PC-3 (cell line): ENCODE results near the gene TAL1.

Experiments used
- EZH2 ChIP-seq: fragments of 300-600 bp; sonication (generic); IDR thresholded peaks from one replicate; pipeline ENCODE4 v1.6.1; 2017; ENCODE audit warnings: antibody characterized with exemption, mild to moderate bottlenecking, low read length; ENCODE audit not compliant: unreplicated experiment
- EZH2phosphoT487 ChIP-seq: fragments of 300-600 bp; sonication (generic); IDR thresholded peaks from 2 replicates; pipeline ENCODE4 v1.6.1; 2018; ENCODE audit warnings: mild to moderate bottlenecking, antibody characterized with exemption, low read length, borderline replicate concordance
- TF ChIP-seq, protein P1 (sequence below): fragments of 300-600 bp; sonication (generic); conservative IDR thresholded peaks from 2 replicates; pipeline ENCODE4 v1.5.1; 2017; ENCODE audit warnings: antibody characterized with exemption, low read depth, mild to moderate bottlenecking, low read length

DNA sequence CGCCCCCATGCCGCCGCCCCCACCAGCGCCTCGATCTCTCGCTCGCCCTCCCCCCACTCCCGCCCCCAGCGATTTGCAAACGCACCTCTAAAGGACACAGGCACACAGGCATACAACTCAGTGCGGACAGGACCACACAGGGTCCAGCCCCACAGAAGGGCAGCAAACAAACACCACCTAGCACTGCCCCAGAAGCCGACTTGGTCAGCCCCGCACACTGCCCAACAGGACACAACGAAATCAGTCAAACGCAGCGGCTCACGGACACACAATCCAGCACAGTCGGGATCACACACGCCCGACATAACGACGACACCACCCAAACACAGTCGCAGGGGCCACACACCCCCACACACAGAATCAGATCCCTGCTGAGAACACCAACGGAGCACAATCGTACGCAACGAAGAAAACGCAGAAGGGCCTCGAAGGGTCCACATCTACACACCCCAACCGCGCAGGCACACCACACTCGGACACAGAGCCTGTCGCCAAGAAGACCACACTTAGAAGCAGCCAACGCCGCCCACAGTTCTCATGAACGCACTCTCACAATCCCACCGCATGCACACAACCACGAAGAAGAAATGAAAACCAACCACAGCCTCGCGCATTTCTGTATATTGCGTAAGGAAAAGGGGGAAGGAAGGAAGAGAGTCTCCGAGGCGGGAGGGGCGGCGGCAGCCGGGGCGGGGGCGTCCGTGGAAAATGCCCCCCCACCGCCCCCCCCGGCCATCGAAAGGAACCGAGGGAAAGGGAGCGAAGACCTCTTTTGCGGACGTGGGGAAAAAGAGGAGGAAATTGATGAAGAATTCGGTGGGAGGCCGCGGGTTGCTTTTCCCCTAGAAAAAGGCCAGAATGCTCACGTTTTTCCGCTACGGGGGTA is 481 bp downstream of the TAL1 start:
- TF ChIP-seq, protein P1, sequence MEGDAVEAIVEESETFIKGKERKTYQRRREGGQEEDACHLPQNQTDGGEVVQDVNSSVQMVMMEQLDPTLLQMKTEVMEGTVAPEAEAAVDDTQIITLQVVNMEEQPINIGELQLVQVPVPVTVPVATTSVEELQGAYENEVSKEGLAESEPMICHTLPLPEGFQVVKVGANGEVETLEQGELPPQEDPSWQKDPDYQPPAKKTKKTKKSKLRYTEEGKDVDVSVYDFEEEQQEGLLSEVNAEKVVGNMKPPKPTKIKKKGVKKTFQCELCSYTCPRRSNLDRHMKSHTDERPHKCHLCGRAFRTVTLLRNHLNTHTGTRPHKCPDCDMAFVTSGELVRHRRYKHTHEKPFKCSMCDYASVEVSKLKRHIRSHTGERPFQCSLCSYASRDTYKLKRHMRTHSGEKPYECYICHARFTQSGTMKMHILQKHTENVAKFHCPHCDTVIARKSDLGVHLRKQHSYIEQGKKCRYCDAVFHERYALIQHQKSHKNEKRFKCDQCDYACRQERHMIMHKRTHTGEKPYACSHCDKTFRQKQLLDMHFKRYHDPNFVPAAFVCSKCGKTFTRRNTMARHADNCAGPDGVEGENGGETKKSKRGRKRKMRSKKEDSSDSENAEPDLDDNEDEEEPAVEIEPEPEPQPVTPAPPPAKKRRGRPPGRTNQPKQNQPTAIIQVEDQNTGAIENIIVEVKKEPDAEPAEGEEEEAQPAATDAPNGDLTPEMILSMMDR, result no peak
- TF ChIP-seq EZH2, result no peak
- TF ChIP-seq EZH2phosphoT487, result no peak
